ENCODE results near the gene EME1.
A peak's percentile ranks its signal among the peaks of the same experiment; 100 is the strongest.

EME1 gene

GRCh38 chr17:50350733-50351132 lies 22.3 kb upstream of the EME1 start:
- no peak for TF ChIP-seq CTCF (conservative IDR thresholded peaks at IDR 0.05)
- no peak overlapping the region for H3K27ac ChIP-seq

GRCh38 chr17:50352072-50352692 lies 20.8 kb upstream of the EME1 start:
- peak overlapping the region; percentile 30; the same call in 1 of the 2 replicates for H3K27ac ChIP-seq
- TF ChIP-seq CTCF (conservative IDR thresholded peaks at IDR 0.05): no peak

- peak overlapping the region; percentile 30; the same call in 1 of the 2 replicates for H3K27ac ChIP-seq
- no peak for TF ChIP-seq CTCF (conservative IDR thresholded peaks at IDR 0.05)
Measured at GRCh38 chr17:50352693-50353599, 20.1 kb upstream of the EME1 start.

- H3K27ac ChIP-seq: no peak overlapping the region
- no peak for TF ChIP-seq CTCF (conservative IDR thresholded peaks at IDR 0.05)
Measured at GRCh38 chr17:50353600-50354195, 19.3 kb upstream of the EME1 start.

GRCh38 chr17:50354198-50354597 lies 18.8 kb upstream of the EME1 start:
- no peak overlapping the region for H3K27ac ChIP-seq
- no peak for TF ChIP-seq CTCF (conservative IDR thresholded peaks at IDR 0.05)

- no peak overlapping the region for H3K27ac ChIP-seq
- TF ChIP-seq CTCF (conservative IDR thresholded peaks at IDR 0.05): no peak
Measured at GRCh38 chr17:50354776-50355175, 18.3 kb upstream of the EME1 start.

GRCh38 chr17:50355336-50355700 lies 17.7 kb upstream of the EME1 start:
- no peak for TF ChIP-seq CTCF (conservative IDR thresholded peaks at IDR 0.05)
- no peak overlapping the region for H3K27ac ChIP-seq
